ELF-1 (cell line): ENCODE data around the gene FRMPD3.

ENCODE experiments used
- DNase-seq: peaks from one replicate; pipeline ENCODE4 v3.0.0-alpha.2; 2016; ENCODE audit warnings: low read depth, low spot score

Gene FRMPD3

GRCh38 chrX:107480272-107480671, 30.8 kb downstream of the FRMPD3 start:
- no peak for DNase-seq

- DNase-seq: no peak
These were observed 32.6 kb downstream of the FRMPD3 start for GRCh38 chrX:107482046-107482445.

GRCh38 chrX:107484002-107484726, 34.7 kb downstream of the FRMPD3 start:
- DNase-seq: peak; percentile 99

GRCh38 chrX:107485013-107485412, 35.6 kb downstream of the FRMPD3 start:
- peak; percentile 72 for DNase-seq

GRCh38 chrX:107493141-107493540, 43.7 kb downstream of the FRMPD3 start:
- DNase-seq: peak; percentile 75

- no peak for DNase-seq
These were observed 47.3 kb downstream of the FRMPD3 start for GRCh38 chrX:107496786-107497185.
